WERI-Rb-1 (cell line): Measurements from ENCODE around the gene MYOT.

ENCODE experiments used
- DNase-seq: peaks from one replicate; pipeline ENCODE4 v3.0.0-alpha.2; 2020
- H3K27ac ChIP-seq: fragments of 250-450 bp; sonication (Bioruptor Pico); 2 replicates; pipeline ENCODE4 v1.5.1; 2020; ENCODE audit warnings: mild to moderate bottlenecking, moderate library complexity
- H3K27me3 ChIP-seq: fragments of 250-450 bp; sonication (Bioruptor Pico); 2 replicates; pipeline ENCODE4 v1.5.1; 2021; ENCODE audit warnings: mild to moderate bottlenecking, low read depth, moderate library complexity; ENCODE audit not compliant: insufficient read depth, severe bottlenecking
- H3K36me3 ChIP-seq: fragments of 250-450 bp; sonication (Bioruptor Pico); 2 replicates; pipeline ENCODE4 v1.5.1; 2020; ENCODE audit warnings: mild to moderate bottlenecking, moderate library complexity
- H3K4me3 ChIP-seq: 2 replicates; pipeline ENCODE4 v1.5.1; 2011; ENCODE audit warnings: low read depth, mild to moderate bottlenecking, control low read depth, low read length
- H3K9me3 ChIP-seq: fragments of 250-450 bp; sonication (Bioruptor Pico); 2 replicates; pipeline ENCODE4 v1.5.1; 2021; ENCODE audit warnings: mild to moderate bottlenecking, moderate library complexity; ENCODE audit not compliant: severe bottlenecking
- TF ChIP-seq, protein P1 (sequence below): IDR thresholded peaks from 2 replicates; pipeline ENCODE4 v1.5.1; 2011; ENCODE audit warnings: low read depth, mild to moderate bottlenecking, control low read depth, inconsistent platforms, low read length

Gene MYOT

DNA sequence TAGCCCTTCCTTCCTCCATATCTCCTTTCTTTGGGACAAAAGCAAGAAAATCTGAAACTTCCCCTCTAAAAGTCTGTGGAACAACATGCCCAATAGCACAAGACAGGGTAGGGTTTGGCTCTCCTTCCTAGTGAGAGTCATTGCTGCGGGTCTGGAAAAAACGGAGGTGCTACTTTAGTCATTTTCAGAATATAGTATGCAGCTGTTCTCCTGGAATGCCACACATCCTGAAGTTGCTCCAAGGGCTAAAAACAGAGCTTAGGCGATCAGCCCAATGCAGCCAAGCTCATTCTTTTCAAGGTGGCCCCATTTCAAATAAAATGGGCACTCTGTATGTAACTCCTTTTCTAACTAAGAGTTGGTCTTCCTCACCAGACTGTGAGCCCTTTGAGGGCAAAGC is 39.5 kb upstream of the MYOT start:
- Histone ChIP-seq H3K4me3 (no peak overlapping the region), H3K27me3 (no peaks in the 10 kb centered on the region), H3K9me3 (no peaks in the 10 kb centered on the region), H3K36me3 (no peaks in the 10 kb centered on the region), H3K27ac (no peak overlapping the region)
- TF ChIP-seq, protein P1, sequence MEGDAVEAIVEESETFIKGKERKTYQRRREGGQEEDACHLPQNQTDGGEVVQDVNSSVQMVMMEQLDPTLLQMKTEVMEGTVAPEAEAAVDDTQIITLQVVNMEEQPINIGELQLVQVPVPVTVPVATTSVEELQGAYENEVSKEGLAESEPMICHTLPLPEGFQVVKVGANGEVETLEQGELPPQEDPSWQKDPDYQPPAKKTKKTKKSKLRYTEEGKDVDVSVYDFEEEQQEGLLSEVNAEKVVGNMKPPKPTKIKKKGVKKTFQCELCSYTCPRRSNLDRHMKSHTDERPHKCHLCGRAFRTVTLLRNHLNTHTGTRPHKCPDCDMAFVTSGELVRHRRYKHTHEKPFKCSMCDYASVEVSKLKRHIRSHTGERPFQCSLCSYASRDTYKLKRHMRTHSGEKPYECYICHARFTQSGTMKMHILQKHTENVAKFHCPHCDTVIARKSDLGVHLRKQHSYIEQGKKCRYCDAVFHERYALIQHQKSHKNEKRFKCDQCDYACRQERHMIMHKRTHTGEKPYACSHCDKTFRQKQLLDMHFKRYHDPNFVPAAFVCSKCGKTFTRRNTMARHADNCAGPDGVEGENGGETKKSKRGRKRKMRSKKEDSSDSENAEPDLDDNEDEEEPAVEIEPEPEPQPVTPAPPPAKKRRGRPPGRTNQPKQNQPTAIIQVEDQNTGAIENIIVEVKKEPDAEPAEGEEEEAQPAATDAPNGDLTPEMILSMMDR, result no peak
- no peak for DNase-seq

GRCh38 chr5:137828664-137829063 is 39.0 kb upstream of the MYOT start:
- Histone ChIP-seq H3K9me3 (no peaks in the 10 kb centered on the region), H3K27me3 (no peaks in the 10 kb centered on the region), H3K27ac (no peak overlapping the region), H3K36me3 (no peaks in the 10 kb centered on the region), H3K4me3 (no peak overlapping the region)
- no peak for DNase-seq
- TF ChIP-seq, protein P1, result no peak

- H3K36me3 ChIP-seq, result no peaks in the 10 kb centered on the region
- TF ChIP-seq, protein P1, result no peak
- DNase-seq, result no peak
- no peaks in the 10 kb centered on the region for H3K27me3 ChIP-seq
- no peak overlapping the region for H3K4me3 ChIP-seq
- H3K27ac ChIP-seq, result no peak overlapping the region
- H3K9me3 ChIP-seq, result no peaks in the 10 kb centered on the region
These were observed 36.6 kb upstream of the MYOT start for GRCh38 chr5:137831105-137831504.

GRCh38 chr5:137831526-137831925 is 36.1 kb upstream of the MYOT start:
- DNase-seq, result no peak

DNA sequence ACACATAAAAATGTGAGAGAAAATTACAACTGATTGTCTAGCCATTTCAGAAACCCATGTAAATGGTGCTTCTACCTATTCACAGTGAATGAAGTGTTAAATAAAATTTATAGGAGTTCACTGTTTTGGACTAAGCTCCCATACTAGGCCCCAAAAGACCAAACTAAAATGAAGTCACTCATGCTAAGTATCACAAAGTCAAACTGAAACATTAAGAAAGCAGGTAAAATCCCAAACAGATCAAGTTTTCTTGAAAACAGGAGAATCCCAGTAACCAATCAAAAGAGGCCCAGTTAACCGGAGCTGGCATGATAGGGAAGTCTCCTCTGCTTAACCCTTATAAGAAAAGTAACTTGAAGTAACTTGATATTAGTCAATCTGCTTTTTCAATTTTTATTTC is 35.2 kb upstream of the MYOT start:
- TF ChIP-seq, protein P1, result no peak
- Histone ChIP-seq H3K36me3 (no peaks in the 10 kb centered on the region), H3K9me3 (no peaks in the 10 kb centered on the region), H3K27me3 (no peaks in the 10 kb centered on the region), H3K4me3 (no peak overlapping the region), H3K27ac (no peak overlapping the region)
- no peak for DNase-seq

More at GRCh38 chr5:137831526-137831925, 36.1 kb upstream of the MYOT start:
- Histone ChIP-seq H3K9me3 (no peaks in the 10 kb centered on the region), H3K27ac (no peak overlapping the region), H3K4me3 (no peak overlapping the region), H3K36me3 (no peaks in the 10 kb centered on the region), H3K27me3 (no peaks in the 10 kb centered on the region)
- TF ChIP-seq, protein P1, result no peak

DNA sequence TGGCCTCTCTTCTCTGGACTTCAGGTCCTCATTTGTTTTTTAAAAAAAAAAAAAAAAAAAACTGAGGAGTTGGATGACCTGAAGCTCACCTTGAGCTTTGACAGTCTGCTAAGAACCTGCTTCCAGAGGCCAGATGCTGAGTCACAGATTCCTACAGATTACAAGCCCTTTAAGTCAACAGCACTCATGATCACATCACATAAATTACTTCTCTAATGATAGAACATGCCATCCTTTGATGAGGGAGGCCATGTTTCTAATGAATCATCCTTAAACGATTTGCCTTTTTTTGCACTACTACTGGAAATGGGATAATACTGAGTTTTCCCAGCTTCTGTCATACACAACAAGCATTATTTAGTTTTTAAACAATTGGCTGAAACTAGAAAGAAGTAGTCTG is 34.2 kb upstream of the MYOT start:
- TF ChIP-seq, protein P1, result no peak
- Histone ChIP-seq H3K9me3 (no peaks in the 10 kb centered on the region), H3K36me3 (no peaks in the 10 kb centered on the region), H3K27ac (no peak overlapping the region), H3K4me3 (no peak overlapping the region), H3K27me3 (no peaks in the 10 kb centered on the region)
- DNase-seq, result peak; percentile 47
